ENCODE data around the gene MAP3K10. TPM values are rescaled to one million over a fixed set of nuclear protein-coding genes. Genes with fewer than 3 reads are reported as not detected.

The MAP3K10 gene
- total RNA-seq, 1 donor from 2014 or later, result 5.7 TPM

DNA sequence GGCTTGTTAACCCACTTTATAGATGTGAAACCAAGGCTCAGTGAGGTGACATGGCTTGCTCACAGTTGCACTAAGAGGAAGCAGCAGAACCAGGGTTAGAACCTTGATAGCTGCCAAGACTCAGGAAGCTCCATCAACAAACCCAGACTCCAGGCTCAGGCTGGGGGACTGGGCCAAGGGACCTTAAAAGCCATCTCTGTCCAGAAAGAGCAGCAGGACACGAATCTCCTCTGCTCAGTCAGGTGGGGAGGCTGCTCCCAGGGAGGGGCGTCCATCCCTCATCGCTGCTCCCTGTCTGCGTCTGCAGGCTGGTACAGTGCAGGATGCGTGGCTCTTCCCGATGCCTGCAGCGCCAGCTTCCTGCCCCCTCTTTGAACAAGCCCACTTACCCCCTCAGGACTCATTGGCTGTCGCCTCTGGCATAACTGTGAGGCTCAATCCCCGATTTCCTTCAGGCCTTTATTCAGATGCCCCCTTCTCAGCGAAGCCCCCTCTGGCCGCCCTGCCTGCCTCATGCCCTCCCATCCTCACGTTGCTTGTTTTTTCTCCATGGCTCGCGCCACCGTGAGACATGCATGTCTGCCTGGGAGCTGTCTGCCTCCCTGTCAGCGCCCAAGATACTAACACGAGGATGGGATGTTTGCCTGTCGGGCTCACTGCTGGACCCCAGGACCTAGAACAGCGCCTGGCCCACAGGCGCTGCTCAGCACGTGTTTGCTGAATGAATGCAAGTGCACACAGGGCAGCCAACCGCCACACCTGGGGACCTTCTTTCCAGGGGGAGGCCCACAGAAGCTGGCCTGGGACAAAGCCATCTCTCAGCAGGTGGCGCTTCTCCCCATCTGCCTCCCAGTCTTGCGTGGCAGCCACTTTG lies 72.5 kb downstream of the MAP3K10 start:
- H4K20me1 ChIP-seq (ENCODE audit: low read depth), result peaks cover 20% of the 10 kb centered on the region
- H3K9me3 ChIP-seq (ENCODE audit: low read depth), result no peaks in the 10 kb centered on the region
- DNase-seq (ENCODE audit: low spot score), result no peak
- H3K4me1 Mint-ChIP-seq, result peaks cover 6% of the 10 kb centered on the region
- peaks cover 15% of the 10 kb centered on the region for H3K36me3 Mint-ChIP-seq
- H3K9me3 Mint-ChIP-seq, result no peaks in the 10 kb centered on the region
- no peaks in the 10 kb centered on the region for H3F3A ChIP-seq (ENCODE audit: low read depth)
- H3K4me2 ChIP-seq, result no peak overlapping the region
- no peaks in the 10 kb centered on the region for H3K27me3 ChIP-seq
- peaks cover 41% of the 10 kb centered on the region for H3K79me2 ChIP-seq (ENCODE audit: low read depth)
- no peak overlapping the region for H3K4me3 ChIP-seq
- peak overlapping the region; percentile 63 for H3K27ac Mint-ChIP-seq
- no peaks in the 10 kb centered on the region for H3K36me3 ChIP-seq
- no peak overlapping the region for H3K9ac ChIP-seq
- peaks cover 7% of the 10 kb centered on the region for H3K27me3 Mint-ChIP-seq (ENCODE audit: insufficient read depth, low read depth)
- H2AFZ ChIP-seq (replicated peaks), result no peak overlapping the region
- TF ChIP-seq, protein P1, sequence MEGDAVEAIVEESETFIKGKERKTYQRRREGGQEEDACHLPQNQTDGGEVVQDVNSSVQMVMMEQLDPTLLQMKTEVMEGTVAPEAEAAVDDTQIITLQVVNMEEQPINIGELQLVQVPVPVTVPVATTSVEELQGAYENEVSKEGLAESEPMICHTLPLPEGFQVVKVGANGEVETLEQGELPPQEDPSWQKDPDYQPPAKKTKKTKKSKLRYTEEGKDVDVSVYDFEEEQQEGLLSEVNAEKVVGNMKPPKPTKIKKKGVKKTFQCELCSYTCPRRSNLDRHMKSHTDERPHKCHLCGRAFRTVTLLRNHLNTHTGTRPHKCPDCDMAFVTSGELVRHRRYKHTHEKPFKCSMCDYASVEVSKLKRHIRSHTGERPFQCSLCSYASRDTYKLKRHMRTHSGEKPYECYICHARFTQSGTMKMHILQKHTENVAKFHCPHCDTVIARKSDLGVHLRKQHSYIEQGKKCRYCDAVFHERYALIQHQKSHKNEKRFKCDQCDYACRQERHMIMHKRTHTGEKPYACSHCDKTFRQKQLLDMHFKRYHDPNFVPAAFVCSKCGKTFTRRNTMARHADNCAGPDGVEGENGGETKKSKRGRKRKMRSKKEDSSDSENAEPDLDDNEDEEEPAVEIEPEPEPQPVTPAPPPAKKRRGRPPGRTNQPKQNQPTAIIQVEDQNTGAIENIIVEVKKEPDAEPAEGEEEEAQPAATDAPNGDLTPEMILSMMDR (IDR thresholded peaks at IDR 0.05), result no peak
- no peak for TF ChIP-seq EZH2phosphoT487 (IDR thresholded peaks at IDR 0.05)
- no peak overlapping the region for H3K4me3 Mint-ChIP-seq
- no peak overlapping the region for H3K27ac ChIP-seq
- no peaks in the 10 kb centered on the region for H3K4me1 ChIP-seq

DNA sequence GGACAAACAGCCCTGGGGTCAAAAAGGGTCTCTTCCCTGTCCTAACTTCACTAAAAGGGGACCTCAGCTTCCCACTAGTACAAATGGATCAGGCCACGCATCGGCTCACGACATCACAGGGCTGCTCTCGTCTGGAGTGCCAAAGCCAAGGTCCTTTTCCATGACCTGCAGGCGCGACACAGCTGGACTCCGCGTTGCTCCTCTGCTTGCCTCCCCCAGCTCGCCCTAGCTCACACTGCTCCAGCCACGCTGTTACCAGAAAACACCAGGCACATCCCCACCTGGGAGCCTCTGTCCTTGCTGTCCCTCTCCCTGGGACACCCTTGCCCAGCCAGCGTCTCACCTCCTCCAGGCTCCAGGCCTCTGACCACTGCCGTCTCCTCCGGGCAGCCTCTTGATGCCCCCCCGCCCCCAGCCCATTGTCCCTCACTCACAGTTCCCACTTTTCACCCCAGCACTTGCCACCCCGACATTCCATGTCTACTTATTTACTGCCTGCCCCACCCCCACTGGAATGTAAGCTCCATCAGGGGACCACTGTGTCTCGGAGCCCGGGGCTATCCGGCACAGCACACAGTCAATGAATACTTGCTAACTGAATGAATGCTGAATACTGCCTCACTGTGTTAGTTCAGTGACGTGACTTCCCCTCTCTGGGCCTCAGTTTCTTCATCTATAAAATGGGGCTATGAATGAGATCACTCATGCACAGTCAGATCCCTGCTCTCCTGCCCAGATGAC lies 73.3 kb downstream of the MAP3K10 start:
- H3K4me3 Mint-ChIP-seq, result no peak overlapping the region
- peaks cover 10% of the 10 kb centered on the region for H3K4me1 Mint-ChIP-seq
- H3K27me3 Mint-ChIP-seq (ENCODE audit: insufficient read depth, low read depth), result peaks cover 7% of the 10 kb centered on the region
- Histone ChIP-seq H3K4me3 (no peak overlapping the region), H3F3A (ENCODE audit: low read depth) (no peaks in the 10 kb centered on the region), H3K27me3 (no peaks in the 10 kb centered on the region), H4K20me1 (ENCODE audit: low read depth) (peaks cover 22% of the 10 kb centered on the region), H3K27ac (no peak overlapping the region), H3K36me3 (no peaks in the 10 kb centered on the region), H3K4me2 (no peak overlapping the region), H3K9ac (peak overlapping the region; percentile 27), H3K4me1 (no peaks in the 10 kb centered on the region), H3K9me3 (ENCODE audit: low read depth) (no peaks in the 10 kb centered on the region), H3K79me2 (ENCODE audit: low read depth) (peaks cover 37% of the 10 kb centered on the region), H2AFZ (replicated peaks) (no peak overlapping the region)
- peak; percentile 21 for DNase-seq (ENCODE audit: low spot score)
- peak overlapping the region; percentile 37 for H3K27ac Mint-ChIP-seq
- H3K9me3 Mint-ChIP-seq, result no peaks in the 10 kb centered on the region
- TF ChIP-seq EZH2 (IDR thresholded peaks at IDR 0.05), result no peak
- peaks cover 16% of the 10 kb centered on the region for H3K36me3 Mint-ChIP-seq

Other genes with a start within 250 kb of the MAP3K10 start
- 68.7 and 85.1 TPM in 2 replicates for gene PSMC4, start 220.3 kb upstream of the MAP3K10 start, total RNA-seq (ENCODE audit: low replicate concordance)
- gene ZNF546, start 194.4 kb upstream of the MAP3K10 start, total RNA-seq (ENCODE audit: low replicate concordance), result 5.0 and 8.2 TPM in 2 replicates
- gene ZNF780B, start 135.2 kb upstream of the MAP3K10 start, total RNA-seq (ENCODE audit: low replicate concordance), result 20.3 and 30.5 TPM in 2 replicates
- gene ZNF780A, start 100.5 kb upstream of the MAP3K10 start, total RNA-seq (ENCODE audit: low replicate concordance), result 30.2 and 32.9 TPM in 2 replicates
- not detected in 2 replicates for gene TTC9B, start 27.0 kb downstream of the MAP3K10 start, total RNA-seq (ENCODE audit: low replicate concordance)
- gene CCNP, start 35.3 kb downstream of the MAP3K10 start, total RNA-seq (ENCODE audit: low replicate concordance), result 1.7 TPM in 1 of 2 replicates, not detected in the other
- 85.1 and 139 TPM in 2 replicates for gene AKT2, start 93.9 kb downstream of the MAP3K10 start, total RNA-seq (ENCODE audit: low replicate concordance)
- gene C19orf47, start 157.0 kb downstream of the MAP3K10 start, total RNA-seq (ENCODE audit: low replicate concordance), result 10.6 and 13.1 TPM in 2 replicates
- gene PLD3, start 157.3 kb downstream of the MAP3K10 start, total RNA-seq (ENCODE audit: low replicate concordance), result 116 and 289 TPM in 2 replicates
- gene HIPK4, start 198.8 kb downstream of the MAP3K10 start, total RNA-seq (ENCODE audit: low replicate concordance), result 0.34 TPM in 1 of 2 replicates, not detected in the other
- gene PRX, start 222.0 kb downstream of the MAP3K10 start, total RNA-seq (ENCODE audit: low replicate concordance), result 1.4 and 4.7 TPM in 2 replicates
- gene SERTAD1, start 234.6 kb downstream of the MAP3K10 start, total RNA-seq (ENCODE audit: low replicate concordance), result 2.4 and 5.5 TPM in 2 replicates